GM12892 (cell line): ENCODE measurements around the gene RBM39.

Source experiments
- POLR2A ChIP-seq: IDR thresholded peaks from 2 replicates; pipeline ENCODE4 v1.6.1; 2011; ENCODE audit warnings: low read depth, low read length, control low read depth
- POLR2AphosphoS5 ChIP-seq: IDR thresholded peaks from 2 replicates; pipeline ENCODE4 v1.6.1; 2011; ENCODE audit warnings: low read depth, low read length, control low read depth

DNA sequence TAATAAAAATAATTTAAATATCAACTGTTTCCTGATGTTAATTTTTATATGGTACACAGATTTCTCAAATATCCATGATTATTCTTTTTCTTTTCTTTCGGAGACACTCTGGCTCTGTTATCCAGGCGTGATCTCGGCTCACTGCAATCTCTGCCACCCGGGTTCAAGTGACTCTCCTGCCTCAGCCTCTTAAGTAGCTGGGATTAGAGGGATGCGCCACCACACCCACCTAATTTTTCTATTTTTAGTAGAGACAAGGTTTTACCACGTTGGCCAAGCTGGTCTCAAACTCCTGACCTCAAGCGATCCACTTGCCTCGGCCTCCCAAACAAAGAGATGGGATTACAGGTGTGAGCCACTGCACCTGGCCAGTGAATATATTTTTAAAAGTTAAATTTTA is 22.3 kb downstream of the RBM39 start:
- TF ChIP-seq POLR2A (no peak), POLR2AphosphoS5 (no peak)
